ENCODE data around the gene SLC43A2.

DNA sequence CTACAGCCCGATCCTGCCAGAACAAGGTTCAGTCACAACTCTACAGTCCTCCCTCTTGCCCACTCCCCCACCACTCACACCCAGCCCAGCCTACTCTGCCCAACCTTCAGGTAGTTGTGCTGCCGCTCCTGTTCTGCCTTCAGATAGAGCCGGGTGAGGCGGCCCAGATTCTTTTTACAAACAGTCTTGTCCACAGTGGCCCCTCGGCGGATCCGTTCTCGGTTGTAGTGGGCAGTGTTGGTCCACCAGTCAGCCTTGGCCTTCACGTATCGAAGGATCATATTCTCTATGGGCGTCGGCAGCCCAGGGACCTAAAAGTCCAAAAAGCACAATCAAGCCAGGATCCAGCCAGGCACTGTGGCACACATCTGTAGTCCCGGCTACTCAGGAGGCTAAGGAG lies 47.8 kb upstream of the SLC43A2 start:
- TF ChIP-seq, protein P1, sequence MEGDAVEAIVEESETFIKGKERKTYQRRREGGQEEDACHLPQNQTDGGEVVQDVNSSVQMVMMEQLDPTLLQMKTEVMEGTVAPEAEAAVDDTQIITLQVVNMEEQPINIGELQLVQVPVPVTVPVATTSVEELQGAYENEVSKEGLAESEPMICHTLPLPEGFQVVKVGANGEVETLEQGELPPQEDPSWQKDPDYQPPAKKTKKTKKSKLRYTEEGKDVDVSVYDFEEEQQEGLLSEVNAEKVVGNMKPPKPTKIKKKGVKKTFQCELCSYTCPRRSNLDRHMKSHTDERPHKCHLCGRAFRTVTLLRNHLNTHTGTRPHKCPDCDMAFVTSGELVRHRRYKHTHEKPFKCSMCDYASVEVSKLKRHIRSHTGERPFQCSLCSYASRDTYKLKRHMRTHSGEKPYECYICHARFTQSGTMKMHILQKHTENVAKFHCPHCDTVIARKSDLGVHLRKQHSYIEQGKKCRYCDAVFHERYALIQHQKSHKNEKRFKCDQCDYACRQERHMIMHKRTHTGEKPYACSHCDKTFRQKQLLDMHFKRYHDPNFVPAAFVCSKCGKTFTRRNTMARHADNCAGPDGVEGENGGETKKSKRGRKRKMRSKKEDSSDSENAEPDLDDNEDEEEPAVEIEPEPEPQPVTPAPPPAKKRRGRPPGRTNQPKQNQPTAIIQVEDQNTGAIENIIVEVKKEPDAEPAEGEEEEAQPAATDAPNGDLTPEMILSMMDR (IDR thresholded peaks at IDR 0.05) = no peak
- no peak for TF ChIP-seq POLR2A (IDR thresholded peaks at IDR 0.05)

All from body of pancreas (tissue), 4 donors.